Stimulated activated CD4-positive, alpha-beta T cell treated with anti-CD3 and anti-CD28 coated beads, Interleukin-1b, Interleukin-23, amount 100 ng/mL, for 48 hours (primary cell): ENCODE results near the gene TEN1.
"Not testable (repeated sequence)": the region's sequence is repeated elsewhere in the genome, so short reads cannot be mapped to it uniquely, and the experiment has no call there.

Experiments used
- DNase-seq: peaks from one replicate; pipeline ENCODE4 v3.0.0-alpha.2; 2020

TEN1 gene

DNA sequence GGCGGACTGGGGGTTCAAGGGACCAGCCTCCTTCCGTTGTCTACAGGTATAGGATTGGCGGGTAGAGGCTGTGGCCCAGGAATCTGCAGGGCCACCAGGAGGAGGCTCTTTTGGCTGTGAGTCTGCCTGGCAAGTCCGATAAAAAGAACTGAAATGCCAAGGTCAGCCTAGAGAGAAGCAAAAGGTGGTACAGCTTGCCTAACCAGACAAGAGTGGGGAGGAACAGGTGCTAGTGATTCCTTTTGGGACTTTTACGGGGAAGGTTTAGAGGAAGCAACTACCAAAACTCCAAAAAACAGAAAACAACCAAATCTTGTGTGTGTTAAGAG, 53.7 kb downstream of the TEN1 start:
- DNase-seq, result no peak

DNA sequence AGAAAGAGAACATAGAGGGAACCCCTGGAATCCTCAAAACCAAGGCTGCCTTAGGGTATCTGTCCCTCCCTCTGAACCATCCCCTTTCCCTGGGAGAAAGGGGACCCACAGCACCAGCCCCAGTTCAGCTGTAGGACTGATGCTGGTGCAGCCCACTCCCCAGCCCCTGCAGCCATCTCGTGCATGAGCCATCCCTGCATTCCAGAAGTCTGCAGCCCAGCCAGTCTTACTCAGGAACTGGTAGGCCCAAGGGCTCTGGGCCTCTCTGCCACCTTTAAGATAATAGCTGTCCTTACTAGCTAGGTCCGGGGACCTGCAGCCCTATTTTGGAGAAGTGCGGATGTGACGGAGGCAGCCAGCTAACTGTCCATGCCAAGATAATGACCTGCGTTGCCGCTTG, 54.1 kb downstream of the TEN1 start:
- no peak for DNase-seq

DNA sequence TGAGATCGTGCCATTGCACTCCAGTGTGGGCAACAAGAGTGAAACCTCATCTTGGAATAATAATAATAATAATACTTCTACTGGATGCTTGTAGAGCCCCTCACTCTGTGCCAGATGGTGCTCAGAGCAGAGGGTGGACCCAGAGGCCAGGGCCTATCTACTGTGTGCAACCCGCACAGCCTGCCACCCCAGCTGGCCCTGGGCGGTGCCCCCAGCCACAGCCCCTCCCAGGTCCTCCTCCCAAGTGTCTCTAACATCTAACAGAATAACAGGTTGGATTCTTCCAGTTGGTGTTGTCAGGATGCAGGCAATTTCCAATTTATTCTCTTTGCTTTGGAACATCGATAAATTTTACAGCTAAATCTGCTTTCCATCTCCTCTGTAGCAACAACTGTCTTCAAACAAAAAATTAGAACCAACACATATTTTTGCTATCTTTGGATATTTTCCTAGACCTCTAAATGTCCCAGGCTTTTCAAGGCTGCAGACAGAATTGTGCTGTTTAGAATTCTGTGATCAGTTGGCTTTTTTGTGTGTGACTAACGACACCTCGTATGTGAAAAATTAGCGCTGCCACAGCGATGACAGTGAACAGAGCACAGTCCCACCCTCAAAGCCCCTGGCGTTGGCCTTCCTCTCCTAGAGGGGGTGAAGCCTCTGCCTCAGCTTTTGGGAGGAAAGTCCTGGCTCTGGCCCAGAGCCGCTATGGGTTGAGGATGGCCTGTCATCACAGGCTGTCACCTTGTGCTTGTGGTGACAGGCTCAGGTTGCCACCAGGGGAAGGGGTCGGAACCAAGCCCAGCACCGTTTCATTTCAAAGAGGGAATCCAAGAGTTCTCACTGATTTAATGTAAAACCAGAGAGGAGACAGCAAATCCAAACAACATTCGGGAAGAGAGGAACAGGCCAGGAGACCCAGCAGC, 55.6 kb downstream of the TEN1 start:
- DNase-seq, result no peak

DNA sequence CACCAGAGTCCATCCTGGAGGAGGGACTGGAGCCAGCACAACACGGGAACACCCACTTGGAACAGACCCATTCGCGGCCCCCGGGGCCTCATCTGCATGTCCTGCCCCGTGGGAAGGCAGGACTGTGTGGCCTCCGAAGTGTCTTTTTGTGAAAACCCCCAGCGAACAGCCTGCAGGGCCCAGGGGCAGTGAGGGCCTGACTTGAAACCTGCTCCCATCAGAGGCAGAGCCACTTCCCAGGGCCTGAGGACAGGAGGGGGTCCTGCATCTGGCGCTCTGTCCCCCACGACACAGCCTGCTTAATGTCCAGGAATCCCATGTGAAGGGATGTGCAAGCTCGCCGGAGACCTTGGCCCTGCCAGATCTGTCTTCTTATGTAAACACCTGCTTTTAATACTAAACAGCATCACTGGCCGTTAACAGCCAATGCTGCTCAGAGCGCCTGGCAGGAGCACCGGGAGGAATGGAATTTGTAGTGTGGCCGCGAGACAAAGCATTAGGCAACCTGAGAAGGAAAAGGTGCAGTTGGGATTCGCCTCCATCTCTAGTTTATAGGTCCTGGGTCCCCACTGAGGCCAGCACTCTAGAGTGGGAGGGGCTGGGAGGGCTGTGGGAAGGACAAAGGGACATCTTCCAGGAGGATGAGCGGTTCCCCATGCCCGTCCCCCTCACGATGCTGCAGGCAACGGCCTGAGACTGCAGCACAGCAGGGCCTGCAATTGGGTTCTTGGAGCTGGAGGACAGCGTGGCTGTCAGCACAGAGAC, 57.6 kb downstream of the TEN1 start:
- DNase-seq, result no peak

DNA sequence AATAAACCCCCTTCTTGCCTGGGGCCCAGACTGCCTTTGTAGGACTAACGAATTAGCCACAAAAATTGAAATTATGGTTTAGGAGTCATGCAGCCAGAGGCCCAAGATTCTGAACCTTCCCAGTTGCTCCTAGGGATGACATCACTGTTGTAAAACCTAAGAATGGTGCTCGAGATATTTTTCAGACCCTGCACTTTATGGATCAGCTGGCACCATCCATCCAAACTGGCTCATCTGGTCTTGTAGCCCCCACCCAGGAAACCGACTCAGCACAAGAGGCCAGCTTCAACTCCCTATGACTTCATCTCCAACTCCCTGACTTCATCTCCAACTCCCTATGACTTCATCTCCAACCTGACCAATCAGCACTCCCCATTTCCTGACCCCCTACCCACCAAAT, 59.0 kb downstream of the TEN1 start:
- no peak for DNase-seq

DNA sequence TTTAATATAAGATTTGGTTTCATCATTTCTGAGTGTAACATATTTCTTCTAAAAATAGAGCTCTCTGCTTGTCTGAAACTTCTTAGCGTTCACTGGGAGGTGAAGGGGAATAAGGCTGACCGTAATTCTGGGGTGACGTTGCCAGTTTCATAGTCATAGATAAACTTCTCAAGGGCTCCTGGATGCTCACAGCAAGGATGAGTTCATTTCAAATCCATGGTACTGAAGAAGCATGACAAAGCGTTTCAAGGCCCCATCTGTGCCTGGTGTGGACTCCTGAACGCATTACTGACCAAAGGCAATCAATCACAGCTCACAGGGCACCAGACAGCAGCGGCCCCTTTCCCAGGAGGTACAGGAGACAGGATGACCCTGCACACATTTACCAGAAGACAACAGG, 60.1 kb downstream of the TEN1 start:
- DNase-seq, result no peak

DNA sequence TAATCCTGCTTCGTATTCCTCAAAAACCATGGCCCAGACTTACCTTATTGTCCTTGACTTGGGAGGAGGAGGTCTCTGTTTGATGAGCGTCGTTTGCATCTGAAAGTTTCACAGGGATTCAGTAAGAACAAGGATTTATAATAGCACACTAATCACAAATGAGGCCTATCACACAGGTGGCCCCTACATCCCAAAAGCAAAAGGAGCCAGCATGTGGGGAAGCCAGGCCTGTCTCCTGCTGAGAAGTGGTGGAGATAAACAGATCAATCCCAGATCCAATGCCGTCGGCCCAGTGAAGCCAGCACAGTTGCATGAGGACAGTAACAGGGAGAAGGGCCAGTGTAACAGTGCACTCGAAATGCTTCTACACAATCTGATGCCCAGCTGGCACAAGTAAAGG, 61.3 kb downstream of the TEN1 start:
- DNase-seq, result no peak

DNA sequence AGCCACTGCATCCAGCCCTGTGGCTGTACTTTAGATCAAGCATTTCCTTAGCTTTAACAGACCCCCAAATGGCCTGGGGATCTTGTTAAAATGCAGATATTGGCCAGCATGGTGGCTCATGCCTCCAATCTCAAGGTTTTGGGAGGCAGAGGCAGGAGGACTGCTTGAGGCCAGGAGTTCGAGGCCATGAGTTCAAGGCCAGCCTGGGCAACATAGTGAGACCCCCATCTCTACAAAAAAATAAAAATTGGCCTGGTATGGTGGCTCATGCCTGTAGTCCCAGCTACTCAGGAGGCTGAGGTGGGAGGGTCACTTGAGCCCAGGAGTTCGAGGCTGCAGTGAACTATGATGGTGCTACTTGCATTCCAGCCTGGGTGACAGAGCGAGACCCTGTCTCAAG, 63.8 kb downstream of the TEN1 start:
- DNase-seq, result not testable (repeated sequence)

DNA sequence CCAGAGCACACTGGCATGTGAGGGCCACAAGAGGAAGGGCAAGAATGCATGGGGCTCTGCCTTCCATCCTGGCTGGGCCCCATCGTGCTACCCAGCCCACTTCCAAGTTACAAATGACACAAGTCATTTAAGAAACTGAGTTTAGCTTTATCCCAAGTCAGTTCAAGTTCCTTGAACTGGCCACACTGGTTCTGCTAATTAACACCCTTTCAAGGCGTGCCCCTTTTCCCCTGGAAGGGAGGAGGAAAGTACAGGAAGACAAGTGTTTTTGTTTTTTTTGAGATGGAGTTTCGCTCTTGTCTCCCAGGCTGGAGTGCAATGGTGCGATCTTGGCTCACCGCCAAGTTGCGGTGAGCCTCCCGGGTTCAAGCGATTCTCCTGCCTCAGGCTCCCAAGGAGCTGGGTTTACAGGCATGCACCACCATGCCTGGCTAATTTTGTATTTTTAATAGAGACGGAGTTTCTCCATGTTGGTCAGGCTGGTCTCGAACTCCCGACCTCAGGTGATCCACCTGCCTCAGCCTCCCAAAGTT, 65.5 kb downstream of the TEN1 start:
- DNase-seq, result not testable (repeated sequence)

DNA sequence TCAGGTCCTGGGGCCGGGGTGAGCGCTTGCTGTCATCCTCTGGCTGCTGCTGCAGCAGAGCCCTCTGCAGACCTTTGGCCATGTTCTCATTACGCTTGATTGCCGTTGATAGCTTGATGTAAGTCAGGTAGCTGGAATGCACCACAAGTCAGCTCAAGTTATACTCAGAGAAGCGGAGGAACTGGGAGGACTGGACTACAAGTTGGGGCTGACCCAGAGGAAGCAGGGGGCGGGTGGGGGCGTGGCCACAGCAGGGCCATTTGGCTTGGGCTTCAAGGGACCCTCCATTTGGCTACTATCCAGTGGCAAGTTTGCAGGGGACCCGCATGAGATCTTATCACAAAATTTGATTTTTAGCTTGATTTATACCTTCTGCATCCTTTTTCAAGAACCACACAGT, 67.0 kb downstream of the TEN1 start:
- no peak for DNase-seq

DNA sequence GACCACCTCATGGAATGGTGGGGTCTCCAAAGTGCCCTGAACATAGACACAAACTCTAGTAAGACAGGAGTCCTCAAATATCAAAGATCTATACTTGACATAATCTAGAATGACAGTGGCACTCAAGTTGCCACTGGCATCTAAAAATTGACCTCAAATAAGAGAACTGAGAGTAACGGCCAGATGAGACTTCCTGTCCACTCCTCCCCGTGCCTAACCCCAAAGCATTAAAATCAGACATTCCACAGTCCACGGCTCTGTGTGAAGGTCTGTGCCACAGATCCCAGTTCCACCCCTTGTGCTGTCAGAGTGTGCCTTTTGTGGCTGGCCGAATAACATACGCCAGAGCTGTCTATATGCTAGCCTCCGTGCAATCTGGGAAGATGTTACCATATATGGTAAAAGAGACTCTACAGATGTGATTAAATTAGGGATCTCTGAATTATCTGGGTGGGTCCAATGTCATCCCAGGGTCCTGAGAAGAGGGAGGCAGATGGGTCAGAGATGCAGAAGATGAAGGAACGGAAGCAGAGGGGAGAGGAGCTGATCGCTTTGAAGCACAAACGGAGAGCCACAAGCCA, 69.1 kb downstream of the TEN1 start:
- no peak for DNase-seq

DNA sequence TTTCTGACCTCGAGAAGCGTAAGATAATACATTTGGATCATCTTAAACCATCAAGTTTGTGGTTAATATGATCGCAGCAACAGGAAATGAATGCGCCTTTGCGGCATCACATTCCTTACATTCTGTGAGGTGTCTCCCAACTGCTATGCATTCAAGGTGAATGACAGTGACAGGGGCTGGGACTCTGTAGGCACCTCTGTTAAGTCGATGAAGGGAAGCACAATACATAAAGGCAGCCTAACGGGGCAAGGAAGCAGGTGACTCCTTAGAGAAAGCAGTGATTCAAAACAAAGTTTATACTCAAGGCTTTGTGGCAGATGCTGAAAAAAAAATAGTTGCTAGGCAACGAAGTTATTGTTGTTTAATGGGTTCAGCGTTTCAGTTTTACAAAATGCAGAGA, 69.7 kb downstream of the TEN1 start:
- DNase-seq, result no peak

DNA sequence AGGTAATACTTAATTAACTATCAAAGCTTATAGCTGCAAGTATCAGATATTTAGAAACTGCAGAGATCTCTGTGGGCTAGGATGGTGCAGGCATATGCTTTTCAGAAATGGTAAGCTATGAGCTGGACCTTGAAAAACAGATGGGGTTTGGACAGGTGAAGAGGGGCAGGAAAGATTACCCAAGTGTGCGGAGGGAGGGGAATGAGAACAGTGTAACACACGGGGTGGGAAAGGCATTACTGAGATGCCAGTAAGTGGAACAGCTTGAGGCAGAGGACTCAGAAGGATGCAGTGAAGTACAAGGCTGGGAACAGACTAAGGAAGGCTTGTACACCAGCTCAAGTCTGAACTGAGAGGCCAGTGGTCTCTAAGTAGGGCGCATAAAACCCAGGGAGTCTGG, 70.2 kb downstream of the TEN1 start:
- no peak for DNase-seq

DNA sequence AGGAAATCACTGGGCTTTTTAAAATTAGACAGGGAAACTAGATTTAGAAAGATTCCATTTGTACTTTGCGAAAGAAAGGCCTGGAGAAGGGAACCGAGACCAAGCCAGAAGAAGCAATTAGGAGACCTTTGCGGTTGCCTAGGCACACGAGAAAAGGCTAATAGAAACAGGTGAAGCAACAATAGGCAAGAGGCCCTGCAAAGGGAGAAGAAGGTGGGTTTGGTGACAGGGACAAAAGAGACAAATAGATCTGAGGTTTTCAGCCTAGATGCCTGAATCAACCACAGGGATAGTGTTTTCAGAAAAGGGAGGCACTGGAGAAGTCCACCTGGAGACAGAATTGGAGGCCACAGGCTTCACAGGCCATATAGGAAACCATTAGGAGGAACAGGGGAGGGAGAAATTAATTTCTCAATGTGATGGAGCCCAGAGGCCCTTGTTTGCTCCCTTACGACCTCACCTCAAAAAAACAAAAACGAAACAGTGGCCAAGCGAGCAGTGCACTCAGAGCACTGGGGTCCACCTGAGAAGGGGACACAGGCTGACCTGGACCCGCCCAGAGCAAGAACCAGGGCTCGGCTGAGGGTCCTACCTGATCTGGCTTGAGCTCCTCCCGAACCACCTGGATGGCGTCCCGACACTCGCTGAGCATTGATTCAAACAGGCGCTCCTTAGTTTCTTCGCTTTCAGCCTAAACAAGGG, 70.9 kb downstream of the TEN1 start:
- DNase-seq, result no peak
